Stimulated activated CD4-positive, alpha-beta T cell treated with anti-CD3 and anti-CD28 coated beads, Interleukin-4, amount 100 ng/mL, for 48 hours (primary cell): ENCODE data around the gene METTL9.
"Not testable (repeated sequence)": the region's sequence is repeated elsewhere in the genome, so short reads cannot be mapped to it uniquely, and the experiment has no call there.

ENCODE experiments used
- DNase-seq, 2 donors: peaks; one replicate each; pipeline ENCODE4 v3.0.0-alpha.2; 2020; ENCODE audit warnings: low read depth in 2 of 2

METTL9 gene

DNA sequence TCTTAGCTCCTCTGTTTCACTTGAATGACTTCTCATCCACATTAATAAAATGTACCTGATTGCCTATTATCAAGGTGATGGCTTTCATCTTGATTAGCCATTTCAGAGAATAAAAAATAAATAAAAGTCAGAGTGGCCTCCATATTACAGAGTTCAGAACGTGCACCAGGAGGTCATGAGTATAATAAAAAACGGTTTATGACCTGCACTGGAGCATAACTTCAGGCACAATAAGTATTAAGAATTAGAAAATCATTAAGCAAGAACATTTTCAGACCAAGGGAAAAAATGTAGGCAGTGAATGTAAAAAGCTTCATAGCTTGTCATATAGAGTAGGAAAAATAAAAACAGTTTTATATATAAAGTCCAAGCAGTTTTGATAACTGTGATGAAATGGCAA lies 11.4 kb downstream of the METTL9 start:
- no peak for DNase-seq

DNA sequence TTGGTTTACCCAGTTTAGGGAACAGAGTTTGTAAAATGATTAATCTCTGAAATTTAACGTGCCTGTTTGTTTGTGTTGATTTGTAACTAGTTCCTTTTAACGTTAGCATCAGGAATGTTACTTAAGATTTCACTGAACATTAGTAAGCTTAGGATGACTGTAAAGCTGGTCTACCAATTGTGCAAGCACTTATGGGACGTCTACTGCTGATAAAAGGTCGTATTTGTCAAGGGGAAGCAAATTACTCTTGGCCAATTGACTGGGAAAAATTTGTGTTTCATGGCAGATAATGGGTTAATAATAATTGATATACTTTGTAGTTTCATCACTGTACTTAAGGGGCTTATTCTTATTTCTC lies 11.8 kb downstream of the METTL9 start:
- no peak for DNase-seq

DNA sequence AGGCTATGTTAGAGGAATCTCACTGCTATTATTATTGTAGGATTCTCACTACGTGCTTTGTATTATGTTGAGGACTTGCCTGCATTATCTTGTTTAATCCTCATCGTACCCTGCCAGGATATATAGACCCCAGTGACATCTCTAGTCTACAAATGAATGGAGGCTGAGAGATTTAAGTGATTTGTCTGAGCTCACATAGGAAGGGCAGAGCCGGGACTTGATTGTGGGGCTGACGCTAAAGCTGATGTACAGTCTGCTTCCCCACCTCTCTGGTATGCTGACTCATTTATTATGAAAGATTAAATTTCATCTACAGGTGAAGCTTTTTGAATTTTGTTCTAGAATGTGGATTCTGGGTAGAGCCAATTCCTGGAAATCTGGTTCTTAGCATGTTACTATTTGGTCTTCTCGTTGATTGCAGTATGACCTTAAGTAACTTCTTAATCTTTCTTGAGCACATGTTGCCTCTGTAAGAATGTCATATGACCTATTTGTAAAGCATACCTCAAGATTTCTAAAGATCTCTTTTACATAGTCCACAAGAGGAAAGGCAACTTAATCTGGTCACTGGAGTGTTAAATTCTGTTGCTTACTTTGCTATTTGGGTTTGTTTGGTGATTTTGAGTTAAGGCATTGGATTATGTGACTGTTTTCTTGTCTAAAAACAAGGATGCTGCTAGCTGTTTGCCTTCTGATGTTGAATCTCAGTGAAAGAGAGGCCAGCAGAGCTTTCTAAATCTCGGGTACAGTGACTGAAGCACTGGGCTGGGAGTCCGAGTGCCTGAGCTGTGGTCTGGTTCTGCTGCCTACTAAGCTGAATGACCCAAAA lies 12.4 kb downstream of the METTL9 start:
- no peak for DNase-seq

DNA sequence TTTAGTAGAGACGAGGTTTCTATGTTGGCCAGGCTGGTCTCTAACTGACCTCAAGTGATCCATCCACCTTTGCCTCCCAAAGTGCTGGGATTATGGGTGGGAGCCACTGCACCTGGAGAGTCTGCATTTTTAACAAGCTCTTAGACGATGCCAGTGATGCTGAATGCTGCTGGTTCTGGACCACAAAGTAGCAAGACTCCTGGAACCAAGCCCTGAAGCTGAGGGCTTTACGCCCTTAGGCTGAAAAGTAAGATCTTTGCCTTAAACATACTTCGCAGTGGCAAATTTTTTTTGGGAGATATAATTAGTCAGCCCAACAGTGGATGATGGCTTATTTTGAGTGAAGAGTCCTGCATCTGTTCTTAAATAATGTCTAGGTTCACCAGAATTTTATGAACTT lies 14.0 kb downstream of the METTL9 start:
- no peak for DNase-seq

DNA sequence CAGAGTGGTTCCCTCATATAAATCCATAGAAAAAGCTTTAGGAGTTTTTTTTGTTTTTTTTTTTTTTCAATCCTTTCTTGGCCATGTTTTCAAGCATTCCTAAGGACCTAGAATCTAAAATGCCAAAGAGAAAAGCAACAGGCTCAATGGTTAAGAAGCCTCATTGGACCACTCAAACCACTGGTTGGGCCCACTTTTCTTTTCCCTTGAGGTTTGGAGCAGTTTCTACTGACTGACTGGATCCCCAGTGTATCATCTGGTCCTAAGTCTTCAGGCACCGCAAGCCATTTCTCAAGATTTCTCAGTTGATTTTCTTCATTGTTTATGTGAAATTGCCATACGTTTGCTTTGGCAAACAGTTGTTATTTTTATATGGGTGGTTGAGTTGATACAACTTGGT lies 14.4 kb downstream of the METTL9 start:
- DNase-seq, result no peak

DNA sequence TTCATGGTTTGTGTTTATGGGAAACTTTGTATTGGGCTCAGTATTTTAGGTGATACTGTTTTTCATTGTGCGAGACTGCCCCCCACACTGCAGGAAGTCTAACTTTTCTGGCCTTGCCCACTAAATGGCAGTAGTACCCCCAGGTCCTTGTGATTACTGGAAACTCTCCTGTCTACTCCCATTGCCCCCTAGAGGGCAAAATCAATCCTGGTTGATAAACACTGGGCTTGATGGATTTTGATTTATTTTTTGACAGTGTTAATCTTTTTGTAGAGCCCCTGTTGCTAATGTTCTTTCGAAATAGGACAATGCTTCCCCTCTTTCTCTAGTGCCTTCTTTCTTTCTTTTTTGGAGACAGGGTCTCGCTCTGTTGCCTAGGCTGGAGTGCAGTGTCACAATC lies 15.5 kb downstream of the METTL9 start:
- no peak for DNase-seq

DNA sequence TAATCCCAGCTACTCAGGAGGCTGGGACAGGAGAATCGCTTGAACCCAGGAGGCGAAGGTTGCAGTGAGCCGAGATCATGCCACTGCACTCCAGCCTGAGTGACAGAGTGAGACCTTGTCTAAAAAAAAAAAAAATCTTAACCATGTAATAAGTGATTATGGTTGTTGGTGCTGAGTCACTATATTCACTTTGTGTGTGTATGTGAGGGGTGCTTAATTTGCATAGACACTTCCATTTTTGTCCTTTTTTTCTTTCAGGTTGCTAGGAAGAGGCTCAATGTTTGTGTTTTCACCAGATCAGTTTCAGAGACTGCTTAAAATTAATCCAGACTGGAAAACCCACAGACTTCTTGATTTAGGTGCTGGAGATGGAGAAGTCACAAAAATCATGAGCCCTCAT lies 18.2 kb downstream of the METTL9 start:
- no peak for DNase-seq

DNA sequence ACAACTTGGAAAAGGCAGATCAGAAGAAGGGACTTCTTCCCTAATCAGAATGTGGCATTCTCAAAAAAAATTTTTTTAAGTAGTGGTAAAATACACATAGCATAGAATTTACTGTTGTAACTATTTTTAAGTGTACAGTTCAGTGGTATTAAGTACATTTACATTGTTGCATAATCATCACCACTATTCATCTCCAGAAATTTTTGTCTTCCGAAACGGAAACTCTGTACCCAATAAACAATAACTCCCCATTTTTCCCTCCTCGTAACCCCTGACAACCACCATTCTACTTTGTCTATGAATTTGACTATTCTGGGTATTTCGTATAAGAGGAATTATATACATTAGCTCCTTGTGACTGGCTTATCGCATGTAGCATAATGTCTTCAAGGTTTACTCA lies 18.9 kb downstream of the METTL9 start:
- DNase-seq, result no peak

DNA sequence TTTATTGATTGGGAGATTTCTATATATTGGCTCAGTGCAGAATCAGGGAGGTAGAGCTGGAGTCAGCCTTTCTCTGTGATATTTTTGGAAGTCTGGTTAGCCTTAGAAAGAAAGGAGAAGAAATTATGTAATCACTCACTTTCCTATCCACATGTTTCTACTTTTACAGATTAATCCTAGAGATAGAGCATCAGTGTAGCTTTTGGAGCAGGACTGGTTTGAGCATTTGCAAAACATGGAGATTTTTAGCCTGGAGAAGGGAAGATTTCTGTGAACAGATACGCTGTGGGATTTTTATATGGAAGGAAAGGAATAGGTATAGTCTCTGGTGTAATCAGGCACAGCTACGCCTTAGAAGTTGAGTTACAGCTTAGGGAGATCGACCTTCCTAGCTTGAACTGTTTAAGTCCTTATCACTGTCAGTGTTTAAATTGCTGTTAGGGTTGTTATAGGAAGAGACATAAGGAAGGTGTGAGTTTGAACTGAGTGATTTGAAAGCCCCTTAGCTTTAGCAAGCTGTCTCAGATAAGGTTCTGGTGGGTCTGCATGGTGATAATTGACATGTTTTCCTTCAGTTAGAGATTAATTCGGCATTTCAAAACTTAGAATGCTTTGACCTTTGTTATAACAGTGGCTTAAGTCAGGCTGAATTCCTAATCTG lies 20.5 kb downstream of the METTL9 start:
- DNase-seq, result no peak

DNA sequence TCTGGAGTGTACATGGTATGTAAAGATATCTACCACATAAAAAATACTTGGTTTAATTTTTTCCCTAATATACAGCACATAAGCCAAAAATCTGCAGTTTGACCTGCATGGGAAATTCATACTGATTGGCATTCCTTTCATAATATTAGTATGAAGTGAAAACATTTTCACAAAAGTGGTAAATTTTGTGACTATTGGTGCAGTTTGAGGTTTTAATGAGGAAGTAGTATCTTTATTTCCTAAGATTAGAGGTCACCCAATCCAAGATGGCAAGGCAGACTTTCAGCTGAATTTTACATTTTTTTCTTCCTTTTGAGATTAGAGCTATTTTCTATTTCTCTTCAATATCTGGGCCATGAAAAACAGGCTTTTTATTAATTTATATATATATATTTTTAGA lies 21.2 kb downstream of the METTL9 start:
- no peak for DNase-seq

DNA sequence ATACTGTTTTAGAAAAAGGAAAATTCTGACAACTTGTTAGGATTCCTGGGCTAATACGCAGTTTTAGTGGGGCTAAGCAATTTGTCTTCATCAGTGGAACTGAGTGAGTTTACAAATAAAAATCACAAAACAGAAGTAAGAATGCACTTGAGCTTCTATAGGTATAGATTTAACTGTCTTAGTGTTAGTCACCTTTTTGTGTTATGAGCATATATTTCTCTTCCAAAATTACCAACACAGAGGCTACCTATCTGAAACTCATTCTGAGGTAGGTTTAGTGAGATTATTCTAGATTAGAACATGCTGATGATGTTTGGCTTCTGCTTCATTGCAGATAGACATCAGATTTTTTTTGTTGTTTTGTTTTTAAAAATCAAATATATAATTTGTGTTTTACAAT lies 23.2 kb downstream of the METTL9 start:
- no peak for DNase-seq

DNA sequence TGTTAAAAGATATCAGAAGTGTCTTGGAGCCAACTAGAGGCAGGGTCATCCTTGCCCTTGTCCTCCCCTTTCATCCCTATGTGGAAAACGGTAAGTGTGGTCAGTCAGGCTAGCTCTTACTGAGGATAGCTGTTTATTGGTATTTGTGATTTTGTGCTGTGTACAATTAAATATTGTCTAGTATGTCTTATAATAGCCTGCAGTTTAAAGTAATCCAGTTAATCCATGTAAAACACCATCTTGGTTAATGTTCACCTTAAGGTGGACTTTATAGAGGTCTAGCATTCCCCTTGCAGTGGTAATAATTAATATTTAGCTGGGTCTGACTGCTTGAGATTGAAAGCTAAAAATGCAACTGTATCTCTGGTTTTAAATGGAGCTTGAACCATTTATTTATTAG lies 25.6 kb downstream of the METTL9 start:
- DNase-seq, result no peak

DNA sequence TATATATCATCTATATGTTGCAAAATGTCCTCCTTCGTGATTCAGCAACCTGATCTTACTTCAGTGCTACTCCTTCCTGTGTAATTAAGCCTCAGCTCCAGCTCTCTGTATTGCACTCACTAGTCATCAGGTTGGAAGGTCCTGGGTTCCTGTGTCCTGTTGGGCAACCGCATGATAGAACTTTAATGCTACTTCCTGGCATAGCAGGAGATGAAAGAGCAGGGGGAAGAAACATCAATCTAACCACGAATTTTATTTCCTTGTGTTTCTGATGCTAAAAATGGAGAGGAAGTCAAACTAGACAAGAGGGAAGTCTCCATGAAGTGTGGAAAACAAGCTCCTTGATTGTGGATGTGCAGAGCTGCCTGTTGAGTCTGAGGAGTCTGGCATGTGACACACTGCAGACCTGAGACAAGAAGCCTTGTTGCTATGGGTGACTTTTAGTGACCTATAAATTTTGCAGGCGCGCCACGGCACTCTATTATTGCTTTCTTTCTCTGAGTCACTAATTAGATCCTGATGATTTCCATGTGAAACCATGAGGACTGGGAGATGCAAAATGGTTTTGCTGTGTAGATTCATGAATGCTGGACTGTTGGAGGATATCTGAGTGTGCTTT lies 27.4 kb downstream of the METTL9 start:
- no peak for DNase-seq

DNA sequence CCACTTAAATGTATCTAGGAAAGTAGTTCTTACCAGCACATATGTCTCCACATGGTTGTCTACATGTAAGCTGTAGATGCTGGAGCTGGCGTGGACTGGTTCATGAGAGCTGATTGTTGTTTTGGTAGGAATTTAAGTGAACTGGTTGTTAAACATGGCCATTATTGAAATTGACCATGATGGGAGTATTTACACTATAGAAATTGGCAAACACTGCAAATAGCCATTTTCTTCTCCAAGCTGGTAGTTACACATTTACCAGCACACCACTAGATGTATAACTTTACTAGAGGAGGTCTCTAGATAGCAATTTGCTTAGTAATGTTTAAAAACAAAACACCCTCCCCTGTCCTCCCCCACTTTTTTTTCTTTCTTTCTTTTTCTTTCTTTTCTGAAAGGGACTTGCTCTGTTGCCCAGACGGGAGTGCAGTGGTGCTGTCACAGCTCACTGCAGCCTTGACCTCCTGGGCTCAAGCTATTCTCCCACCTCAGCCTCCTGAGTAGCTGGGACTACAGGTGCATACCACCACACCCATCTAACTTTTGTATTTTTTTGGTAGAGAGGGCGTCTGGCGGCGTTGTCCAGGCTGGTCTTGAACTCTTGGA lies 28.8 kb downstream of the METTL9 start:
- DNase-seq, result no peak

DNA sequence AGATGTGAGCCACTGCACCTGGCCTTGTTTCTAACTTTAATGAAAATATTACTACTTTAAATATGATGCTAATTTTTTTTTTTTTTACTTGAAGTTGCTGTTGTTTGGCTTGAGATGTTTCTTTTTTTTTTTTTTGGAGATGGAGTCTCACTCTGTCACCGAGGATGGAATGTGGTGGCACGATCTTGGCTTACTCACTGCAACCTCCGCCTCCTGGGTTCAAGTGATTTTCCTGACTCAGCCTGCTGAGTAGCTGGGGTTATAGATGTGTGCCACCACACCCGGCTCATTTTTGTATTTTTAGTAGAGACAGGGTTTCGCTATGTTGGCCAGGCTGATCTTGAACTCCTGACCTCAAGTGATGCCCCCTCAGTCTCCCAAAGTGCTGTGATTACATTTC lies 29.4 kb downstream of the METTL9 start:
- DNase-seq, result no peak

DNA sequence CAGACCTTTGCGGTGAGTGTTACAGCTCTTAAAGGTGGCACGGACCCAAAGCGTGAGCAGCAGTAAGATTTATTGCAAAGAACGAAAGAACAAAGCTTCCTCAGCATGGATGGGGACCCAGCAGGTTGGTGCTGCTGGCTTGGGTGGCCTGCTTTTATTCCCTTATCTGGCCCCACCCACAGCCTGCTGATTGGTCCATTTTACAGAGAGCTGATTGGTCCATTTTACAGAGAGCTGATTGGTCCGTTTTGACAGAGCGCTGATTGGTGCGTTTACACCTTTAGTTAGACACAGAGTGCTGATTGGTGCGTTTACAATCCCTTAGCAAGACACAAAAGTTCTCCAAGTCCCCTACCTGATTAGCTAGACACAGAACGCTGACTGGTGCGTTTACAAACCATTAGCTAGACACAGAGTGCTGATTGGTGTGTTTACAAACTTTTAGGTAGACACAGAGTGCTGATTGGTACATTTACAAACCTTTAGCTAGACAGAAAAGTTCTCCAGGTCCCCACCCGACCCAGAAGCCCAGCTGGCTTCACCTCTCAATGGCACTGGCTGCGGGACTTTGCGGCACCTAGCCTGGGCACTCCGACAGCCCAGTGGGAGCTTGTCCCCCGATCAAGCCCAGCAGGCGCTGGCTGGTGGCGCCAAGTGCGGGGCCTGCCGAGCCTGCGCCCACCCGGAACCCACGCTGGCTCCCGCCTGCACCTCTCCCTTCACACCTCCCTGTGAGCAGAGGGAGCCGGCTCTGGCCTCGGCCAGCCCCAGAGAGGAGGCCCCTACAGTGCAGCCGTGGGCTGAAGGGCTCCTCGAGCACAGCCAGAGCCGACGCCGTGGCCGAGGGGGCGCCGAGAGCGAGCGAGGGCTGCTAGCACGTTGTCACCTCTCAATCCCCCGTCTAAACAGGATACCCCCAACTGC lies 30.5 kb downstream of the METTL9 start:
- DNase-seq, result not testable (repeated sequence)

DNA sequence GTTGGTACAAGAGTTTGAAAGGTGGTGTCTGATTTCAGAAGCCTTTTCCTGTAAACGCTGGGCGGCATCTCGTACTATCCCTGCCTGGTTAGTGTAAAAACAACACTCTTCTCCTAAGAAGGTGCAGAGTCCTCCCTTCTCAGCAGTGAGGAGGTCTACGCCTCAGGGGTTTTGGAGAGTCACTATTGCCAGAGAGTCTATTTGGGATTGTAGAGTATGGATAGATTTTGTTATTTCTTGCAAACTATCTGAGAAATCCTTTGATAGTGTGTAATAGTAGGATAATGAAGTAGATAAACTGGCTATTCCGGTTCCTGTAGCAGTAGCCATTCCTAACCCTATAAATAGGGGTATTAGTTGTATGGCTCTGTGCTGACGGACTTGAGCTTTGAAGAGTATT lies 31.5 kb downstream of the METTL9 start:
- not testable (repeated sequence) for DNase-seq

DNA sequence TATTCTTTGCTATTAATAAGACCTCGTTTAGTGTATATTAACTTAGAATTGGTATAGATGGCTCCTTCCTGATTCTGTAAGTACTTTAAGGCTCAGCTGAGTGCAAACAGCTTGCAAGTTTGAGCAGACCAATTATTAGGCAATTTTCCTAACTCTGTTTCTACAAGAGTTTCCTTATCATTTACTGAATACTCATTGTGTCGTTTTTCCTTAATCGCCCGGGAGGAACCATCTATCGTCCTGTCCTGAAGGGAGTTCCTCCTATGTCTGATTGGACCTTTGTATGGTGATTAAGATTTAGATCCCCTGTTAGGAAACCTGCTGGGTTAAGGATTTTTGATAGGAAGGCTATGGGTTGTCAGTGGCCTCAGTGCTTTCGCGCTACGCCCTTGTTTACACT lies 32.0 kb downstream of the METTL9 start:
- not testable (repeated sequence) for DNase-seq

DNA sequence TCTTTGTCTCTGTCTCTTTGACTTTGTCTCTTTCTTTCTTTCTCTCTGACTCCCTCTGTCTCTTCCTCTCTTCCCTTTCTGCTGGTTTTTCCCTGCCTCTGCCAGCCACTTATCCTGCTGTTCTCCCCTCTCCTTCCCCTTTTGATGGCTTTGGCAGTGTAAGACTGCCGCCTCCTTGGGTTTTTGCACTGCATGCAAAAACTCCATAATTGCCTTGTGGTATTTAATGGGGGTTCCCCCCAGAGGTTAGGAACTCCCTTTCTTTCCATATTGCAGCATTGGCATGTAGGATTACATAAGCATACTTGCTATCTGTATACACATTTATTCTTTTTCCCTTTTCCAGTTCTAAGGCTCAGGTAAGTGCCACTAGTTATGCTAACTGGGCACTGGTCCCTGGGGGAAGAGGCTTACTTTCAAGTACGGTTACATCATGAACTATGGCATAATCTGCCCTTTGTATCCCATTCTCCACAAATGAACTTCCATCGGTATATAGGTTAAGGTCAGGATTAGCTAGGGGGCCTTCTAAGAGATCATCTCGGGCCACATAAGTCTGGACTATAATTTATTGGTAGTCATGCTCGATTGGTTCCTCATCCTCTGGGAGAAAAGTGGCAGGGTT lies 32.7 kb downstream of the METTL9 start:
- not testable (repeated sequence) for DNase-seq

DNA sequence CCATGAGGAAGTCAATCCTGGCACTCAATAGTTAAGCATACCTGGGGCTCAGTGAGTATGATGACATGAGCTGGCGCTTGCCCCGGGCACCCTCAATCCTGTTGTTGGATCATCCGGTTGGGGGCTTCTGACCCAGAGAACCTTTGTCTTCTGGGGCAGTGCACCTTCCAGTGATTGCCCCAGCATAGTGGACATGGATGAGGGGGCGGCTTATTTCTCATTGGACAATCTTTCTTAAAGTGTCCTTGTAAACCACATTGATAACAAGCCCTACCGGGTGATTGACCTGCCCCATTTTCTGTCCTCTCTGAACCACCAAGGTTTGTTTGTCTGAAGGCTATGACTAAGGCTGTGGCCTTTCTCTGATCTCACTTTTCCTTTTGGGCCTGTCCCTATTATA lies 34.8 kb downstream of the METTL9 start:
- DNase-seq, result no peak

DNA sequence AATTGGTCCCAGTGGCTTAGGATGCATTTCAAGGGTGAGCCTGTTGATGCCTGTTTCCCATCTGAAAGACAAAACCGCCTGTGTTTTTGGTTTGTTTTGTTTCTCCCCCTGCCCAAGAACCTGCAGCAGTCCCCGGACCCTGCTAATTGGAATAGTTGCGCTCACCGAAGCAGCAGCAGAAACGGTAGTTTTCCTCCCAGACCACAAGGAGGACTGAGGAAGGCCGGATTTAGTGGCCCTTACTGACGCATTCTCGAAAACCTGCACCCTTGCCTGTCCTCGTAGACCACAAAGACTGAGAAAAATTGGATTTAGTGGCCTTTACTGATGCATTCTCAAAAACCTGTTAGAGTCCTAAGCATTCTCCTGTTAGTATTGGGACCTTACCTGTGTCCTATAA lies 36.3 kb downstream of the METTL9 start:
- DNase-seq, result not testable (repeated sequence)
